Peyer's patch (tissue), 4 donors: ENCODE measurements around the gene RANGAP1.

Experiments used
- POLR2A ChIP-seq, 2 donors: fragments of 450-650 bp; IDR thresholded peaks; one replicate each; pipeline ENCODE4 v1.5.1; 2017; ENCODE audit warnings: antibody characterized with exemption in 2 of 2, mild to moderate bottlenecking in 2 of 2, moderate library complexity in 2 of 2
- TF ChIP-seq, protein P1 (sequence below), 6 experiments: fragments of 450-650 bp in 4 of 6; fragments of 200-600 bp in 2 of 6; sonication (generic) in 1 of 6; IDR thresholded peaks; one replicate each; pipeline ENCODE4 v1.5.1; 2017 to 2019; ENCODE audit warnings: antibody characterized with exemption in 6 of 6, mild to moderate bottlenecking in 3 of 6, moderate library complexity in 1 of 6

GRCh38 chr22:41286639-41287091, 678 bp upstream of the RANGAP1 start:
- TF ChIP-seq, protein P1, sequence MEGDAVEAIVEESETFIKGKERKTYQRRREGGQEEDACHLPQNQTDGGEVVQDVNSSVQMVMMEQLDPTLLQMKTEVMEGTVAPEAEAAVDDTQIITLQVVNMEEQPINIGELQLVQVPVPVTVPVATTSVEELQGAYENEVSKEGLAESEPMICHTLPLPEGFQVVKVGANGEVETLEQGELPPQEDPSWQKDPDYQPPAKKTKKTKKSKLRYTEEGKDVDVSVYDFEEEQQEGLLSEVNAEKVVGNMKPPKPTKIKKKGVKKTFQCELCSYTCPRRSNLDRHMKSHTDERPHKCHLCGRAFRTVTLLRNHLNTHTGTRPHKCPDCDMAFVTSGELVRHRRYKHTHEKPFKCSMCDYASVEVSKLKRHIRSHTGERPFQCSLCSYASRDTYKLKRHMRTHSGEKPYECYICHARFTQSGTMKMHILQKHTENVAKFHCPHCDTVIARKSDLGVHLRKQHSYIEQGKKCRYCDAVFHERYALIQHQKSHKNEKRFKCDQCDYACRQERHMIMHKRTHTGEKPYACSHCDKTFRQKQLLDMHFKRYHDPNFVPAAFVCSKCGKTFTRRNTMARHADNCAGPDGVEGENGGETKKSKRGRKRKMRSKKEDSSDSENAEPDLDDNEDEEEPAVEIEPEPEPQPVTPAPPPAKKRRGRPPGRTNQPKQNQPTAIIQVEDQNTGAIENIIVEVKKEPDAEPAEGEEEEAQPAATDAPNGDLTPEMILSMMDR (IDR thresholded peaks at IDR 0.05): no peak
- no peak for TF ChIP-seq POLR2A (IDR thresholded peaks at IDR 0.05)
